ENCODE results near the gene NABP1.

Gene NABP1

GRCh38 chr2:191713837-191714236 is 35.9 kb downstream of the NABP1 start:
- no peak for DNase-seq

- DNase-seq = no peak
Observed at GRCh38 chr2:191714925-191715324, 37.0 kb downstream of the NABP1 start.

GRCh38 chr2:191715471-191715870 is 37.5 kb downstream of the NABP1 start:
- no peak for DNase-seq

- DNase-seq = no peak
Observed at GRCh38 chr2:191719261-191719660, 41.3 kb downstream of the NABP1 start.

GRCh38 chr2:191719938-191720337 is 42.0 kb downstream of the NABP1 start:
- no peak for DNase-seq

- no peak for DNase-seq
Observed at GRCh38 chr2:191721331-191721730, 43.4 kb downstream of the NABP1 start.

- DNase-seq = no peak
Observed at GRCh38 chr2:191724015-191724414, 46.1 kb downstream of the NABP1 start.

GRCh38 chr2:191728750-191729624 is 51.1 kb downstream of the NABP1 start:
- no peak for DNase-seq

- no peak for DNase-seq
Observed at GRCh38 chr2:191730263-191730662, 52.3 kb downstream of the NABP1 start.

Measured in cerebellar nuclear complex (tissue), 1 donor.